SK-N-SH (cell line): Measurements from ENCODE around the gene HEMK1. TPM values are rescaled to one million over a fixed set of nuclear protein-coding genes. Genes with fewer than 3 reads are reported as not detected.

Source experiments
- CTCF ChIA-PET: fragments of 300-600, 350-600 bp; formaldehyde crosslinking; extraction: SDS; loops from one replicate; lab custom pipeline; 2021; lab: Yijun Ruan, JAX
- POLR2A ChIA-PET: fragments of 350-600 bp; sonication (Branson Sonifier 250); formaldehyde crosslinking; extraction: SDS; loops from one replicate; lab custom pipeline; 2020; ENCODE audit warnings: antibody characterized with exemption, inconsistent platforms; lab: Yijun Ruan, JAX
- DNase-seq: peaks from one replicate; pipeline ENCODE4 v3.0.0; 2012
- H2AFZ ChIP-seq: fragments of 200-600 bp; sonication (generic); 2 replicates; pipeline ENCODE4 v1.8.1; 2016; ENCODE audit warnings: antibody characterized with exemption, mild to moderate bottlenecking, low read depth
- H3F3A ChIP-seq: fragments of 200-600 bp; sonication (generic); replicated peaks from 2 replicates; pipeline ENCODE3; 2016; ENCODE audit warnings: antibody characterized with exemption, mild to moderate bottlenecking; ENCODE audit not compliant: insufficient read depth
- H3K27ac ChIP-seq, 2 experiments: fragments of 200-500 bp in 1 of 2; fragments of 200-600 bp in 1 of 2; sonication (Bioruptor generic) in 1 of 2; sonication (generic), shearing (Covaris generic) in 1 of 2; 2 replicates each; pipeline versions ENCODE4 v1.5.1 to v1.6.1; 2014 to 2016; ENCODE audit warnings: low read depth in 2 of 2, inconsistent platforms in 1 of 2, low read length in 1 of 2, mild to moderate bottlenecking in 1 of 2, mixed read lengths in 1 of 2
- H3K27me3 ChIP-seq: fragments of 200-600 bp; sonication (generic), shearing (Covaris generic); 2 replicates; pipeline ENCODE4 v1.6.1; 2016; ENCODE audit warnings: mixed run types; ENCODE audit not compliant: insufficient read depth
- H3K36me3 ChIP-seq, 2 experiments: fragments of 200-500 bp in 1 of 2; fragments of 200-600 bp in 1 of 2; sonication (Bioruptor generic) in 1 of 2; sonication (generic) in 1 of 2; replicated peaks in 1 of 2; 2 replicates each; pipeline versions ENCODE3 to v1.5.1; 2014 to 2016; ENCODE audit warnings: low read length in 1 of 2, mild to moderate bottlenecking in 1 of 2; ENCODE audit not compliant: insufficient read depth in 2 of 2, control insufficient read depth in 1 of 2
- H3K4me1 ChIP-seq, 2 experiments: fragments of 200-500 bp in 1 of 2; fragments of 200-600 bp in 1 of 2; sonication (Bioruptor generic) in 1 of 2; sonication (generic), shearing (Covaris generic) in 1 of 2; 2 replicates each; pipeline versions ENCODE4 v1.5.1 to v1.6.1; 2014 to 2016; ENCODE audit warnings: low read depth in 1 of 2, low read length in 1 of 2, mixed run types in 1 of 2; ENCODE audit not compliant: insufficient read depth in 2 of 2, control insufficient read depth in 1 of 2
- H3K4me2 ChIP-seq: fragments of 200-600 bp; sonication (generic), shearing (Covaris generic); 2 replicates; pipeline ENCODE4 v1.6.1; 2017; ENCODE audit warnings: mixed run types
- H3K4me3 ChIP-seq, 2 experiments: fragments of 200-500 bp in 1 of 2; fragments of 200-600 bp in 1 of 2; sonication (Bioruptor generic) in 1 of 2; sonication (generic), shearing (Covaris generic) in 1 of 2; 2 replicates each; pipeline versions ENCODE4 v1.5.1 to v1.8.1; 2014 to 2016; ENCODE audit warnings: low read depth in 2 of 2, inconsistent platforms in 1 of 2, low read length in 1 of 2, mild to moderate bottlenecking in 1 of 2, mixed read lengths in 1 of 2, moderate library complexity in 1 of 2
- H3K79me2 ChIP-seq: fragments of 200-600 bp; sonication (generic); 2 replicates; pipeline ENCODE4 v1.8.1; 2017; ENCODE audit warnings: mild to moderate bottlenecking; ENCODE audit not compliant: insufficient read depth
- H3K9ac ChIP-seq: fragments of 200-600 bp; sonication (generic); 2 replicates; pipeline ENCODE4 v1.6.1; 2017; ENCODE audit warnings: mixed run types
- H3K9me2 ChIP-seq: fragments of 200-600 bp; sonication (generic); 2 replicates; pipeline ENCODE4 v1.6.1; 2017; ENCODE audit warnings: mixed run types
- H3K9me3 ChIP-seq: fragments of 200-600 bp; sonication (generic); 2 replicates; pipeline ENCODE4 v1.6.1; 2017; ENCODE audit warnings: mixed run types, mild to moderate bottlenecking, moderate library complexity
- H4K20me1 ChIP-seq: fragments of 200-600 bp; sonication (generic); 2 replicates; pipeline ENCODE4 v1.6.1; 2017; ENCODE audit warnings: mild to moderate bottlenecking, mixed run types; ENCODE audit not compliant: insufficient read depth
- FOXM1 ChIP-seq: IDR thresholded peaks from 2 replicates; pipeline ENCODE4 v1.4.0; 2012; ENCODE audit warnings: low read depth, mild to moderate bottlenecking
- JUND ChIP-seq: IDR thresholded peaks from 2 replicates; pipeline ENCODE4 v1.4.0; 2012
- MXI1 ChIP-seq: IDR thresholded peaks from 2 replicates; pipeline ENCODE4 v1.6.1; 2012; ENCODE audit warnings: mild to moderate bottlenecking, low read depth, low read length, improper control_type of control experiment
- NFIC ChIP-seq: IDR thresholded peaks from 2 replicates; pipeline ENCODE4 v1.4.0; 2012; ENCODE audit warnings: borderline replicate concordance
- RXRA ChIP-seq: IDR thresholded peaks from 2 replicates; pipeline ENCODE4 v1.4.0; 2012; ENCODE audit warnings: low read depth, mild to moderate bottlenecking, borderline replicate concordance
- SIN3A ChIP-seq: IDR thresholded peaks from 2 replicates; pipeline ENCODE4 v1.6.1; 2012; ENCODE audit warnings: low read depth, mild to moderate bottlenecking, low read length, moderate library complexity, borderline replicate concordance
- TAF1 ChIP-seq: IDR thresholded peaks from 2 replicates; pipeline ENCODE4 v1.6.1; 2012; ENCODE audit warnings: low read depth, mild to moderate bottlenecking, low read length, moderate library complexity, borderline replicate concordance
- TCF12 ChIP-seq: IDR thresholded peaks from 2 replicates; pipeline ENCODE4 v1.4.0; 2012
- WGBS: methylation state at CpG from one replicate; pipeline ENCODE4 v1.1.6; 2017; ENCODE audit warnings: low lambda C conversion rate; 5-methylcytosine and 5-hydroxymethylcytosine counted together
- polyA plus RNA-seq, 3 experiments: library from polyadenylated mRNA; depleted of rRNA; stranded (reverse); fragments of >200 nt; gene quantifications; 2 replicates each; pipeline ENCODE4 v1.2.3, GENCODE V29; 2012
- TF ChIP-seq, protein P1 (sequence below): IDR thresholded peaks from 2 replicates; pipeline ENCODE4; 2012
- TF ChIP-seq, protein P2 (sequence below): IDR thresholded peaks from 2 replicates; pipeline ENCODE4 v1.4.0; 2012; ENCODE audit warnings: low read depth, borderline replicate concordance
- TF ChIP-seq, protein P3 (sequence below): fragments of 200-600 bp; sonication (generic); IDR thresholded peaks from 2 replicates; pipeline ENCODE4 v1.6.1; 2017; ENCODE audit warnings: antibody characterized with exemption, mild to moderate bottlenecking, moderate library complexity

Gene HEMK1
- polyA plus RNA-seq, 1 of the 3 experiments (the other 2 are of a cell fraction): 15.4 TPM

DNA sequence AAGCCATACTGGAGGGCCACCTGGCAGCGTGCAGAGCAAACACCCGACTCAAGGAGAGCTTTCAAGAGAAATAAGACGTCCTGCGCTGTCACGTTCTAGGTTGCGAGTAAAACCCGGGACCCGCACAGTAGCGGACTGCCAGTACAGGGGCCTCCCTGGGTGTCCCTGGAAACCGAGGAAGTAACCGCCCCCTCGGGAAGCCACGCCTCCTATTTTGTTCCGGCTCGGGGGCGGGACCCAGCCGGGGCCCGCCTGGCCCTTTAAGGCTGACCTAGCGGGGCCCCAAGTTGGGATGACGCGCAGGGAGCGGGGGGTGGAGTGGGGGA, 47.4 kb downstream of the HEMK1 start:
- Histone ChIP-seq H4K20me1 (no peaks in the 10 kb centered on the region), H3K27ac (peak overlapping the region; percentile 42 to 53; a peak in 3 of 4 replicates), H3K36me3 (no peaks in the 10 kb centered on the region), H3K9ac (peak overlapping the region; percentile 13; the same call in 1 of the 2 replicates), H3K4me1 (peaks cover 0 to 28% of the 10 kb centered on the region in 2 experiments; a peak in 1 of 4 replicates), H2AFZ (peak overlapping the region; percentile 98), H3K27me3 (no peaks in the 10 kb centered on the region), H3K79me2 (no peaks in the 10 kb centered on the region), H3F3A (peaks cover 7% of the 10 kb centered on the region), H3K9me2 (no peaks in the 10 kb centered on the region), H3K4me3 (peak overlapping the region; percentile 75 to 78), H3K9me3 (no peaks in the 10 kb centered on the region), H3K4me2 (peak overlapping the region; percentile 95)
- DNase-seq: peak; percentile 93
- WGBS: 0% methylated on average over 7 of the region's 22 CpGs
- TF ChIP-seq, protein P1, sequence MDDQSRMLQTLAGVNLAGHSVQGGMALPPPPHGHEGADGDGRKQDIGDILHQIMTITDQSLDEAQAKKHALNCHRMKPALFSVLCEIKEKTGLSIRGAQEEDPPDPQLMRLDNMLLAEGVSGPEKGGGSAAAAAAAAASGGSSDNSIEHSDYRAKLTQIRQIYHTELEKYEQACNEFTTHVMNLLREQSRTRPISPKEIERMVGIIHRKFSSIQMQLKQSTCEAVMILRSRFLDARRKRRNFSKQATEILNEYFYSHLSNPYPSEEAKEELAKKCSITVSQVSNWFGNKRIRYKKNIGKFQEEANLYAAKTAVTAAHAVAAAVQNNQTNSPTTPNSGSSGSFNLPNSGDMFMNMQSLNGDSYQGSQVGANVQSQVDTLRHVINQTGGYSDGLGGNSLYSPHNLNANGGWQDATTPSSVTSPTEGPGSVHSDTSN: no peak
- 0 out of 2 replicates have a peak, but pooled peaks have one; percentile 58 for TF ChIP-seq SIN3A
- ChIA-PET POLR2A (interaction anchor here (1.0 to 1.6 kb wide), 2 partner anchors 36 to 769 kb away, joined by 3 to 8 read pairs; partner anchors contain the start of gene MANF), CTCF (interaction anchor here (0.8 to 25.1 kb wide), 38 partner anchors 9 to 885 kb away, joined by 3 to 648 read pairs (median 5); partner anchors contain the start of genes C3orf18, DOCK3, HEMK1 and MANF)

DNA sequence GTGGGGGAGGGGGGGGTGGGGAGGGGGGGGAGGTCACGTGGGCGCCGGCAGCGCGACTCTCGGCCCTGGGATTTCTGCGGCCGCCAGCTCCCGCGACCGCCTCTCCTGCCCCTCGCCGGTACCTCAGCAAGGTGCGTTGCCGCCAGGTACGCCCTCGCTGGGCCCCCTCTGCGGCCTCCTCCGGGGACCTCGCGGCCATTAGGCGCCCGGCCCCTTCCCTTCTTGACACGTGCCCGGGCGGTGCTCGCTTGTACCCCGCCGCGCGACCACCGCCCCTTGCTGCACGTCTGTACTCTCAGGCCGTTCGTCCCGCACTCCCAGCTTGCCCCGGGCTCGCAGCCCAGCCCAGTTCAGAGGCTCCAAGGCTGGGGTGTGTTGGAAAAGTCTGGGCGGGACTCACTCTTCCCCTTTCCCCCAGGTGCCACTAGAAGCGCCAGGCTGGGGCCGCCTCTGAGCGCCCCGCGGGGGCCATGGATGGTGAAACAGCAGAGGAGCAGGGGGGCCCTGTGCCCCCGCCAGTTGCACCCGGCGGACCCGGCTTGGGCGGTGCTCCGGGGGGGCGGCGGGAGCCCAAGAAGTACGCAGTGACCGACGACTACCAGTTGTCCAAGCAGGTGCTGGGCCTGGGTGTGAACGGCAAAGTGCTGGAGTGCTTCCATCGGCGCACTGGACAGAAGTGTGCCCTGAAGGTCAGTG, 47.9 kb downstream of the HEMK1 start, which contains the start of gene MAPKAPK3:
MAPKAPK3 (plus strand) TSS at position 56 of the 696 bp plus-strand sequence; CDS start at position 471, 415 bp downstream.
- Histone ChIP-seq H3K9ac (peak within 1 kb of the TSS; percentile 85), H3K36me3 (no peaks in the 10 kb centered on the region), H3K4me3 (peak within 1 kb of the TSS; percentile 75 to 80), H3K4me2 (peak within 1 kb of the TSS; percentile 95), H3F3A (peaks cover 7% of the 10 kb centered on the region), H4K20me1 (no peaks in the 10 kb centered on the region), H2AFZ (peak within 1 kb of the TSS; percentile 98), H3K79me2 (no peaks in the 10 kb centered on the region), H3K9me3 (no peaks in the 10 kb centered on the region), H3K27me3 (no peaks in the 10 kb centered on the region), H3K9me2 (no peaks in the 10 kb centered on the region), H3K4me1 (peaks cover 0 to 27% of the 10 kb centered on the region in 2 experiments; a peak in 1 of 4 replicates)
- DNase-seq: no peak
- WGBS: 2% methylated on average over 9 of the region's 58 CpGs
- ChIA-PET CTCF (interaction anchor here (0.9 to 25.1 kb wide), 24 partner anchors 14 to 817 kb away, joined by 3 to 648 read pairs (median 10); partner anchors contain the start of genes C3orf18, DOCK3, HEMK1 and MANF), POLR2A (interaction anchor here (1.0 to 1.6 kb wide), 2 partner anchors 35 to 768 kb away, joined by 3 to 8 read pairs; partner anchors contain the start of gene MANF)
- TF ChIP-seq, protein P2, sequence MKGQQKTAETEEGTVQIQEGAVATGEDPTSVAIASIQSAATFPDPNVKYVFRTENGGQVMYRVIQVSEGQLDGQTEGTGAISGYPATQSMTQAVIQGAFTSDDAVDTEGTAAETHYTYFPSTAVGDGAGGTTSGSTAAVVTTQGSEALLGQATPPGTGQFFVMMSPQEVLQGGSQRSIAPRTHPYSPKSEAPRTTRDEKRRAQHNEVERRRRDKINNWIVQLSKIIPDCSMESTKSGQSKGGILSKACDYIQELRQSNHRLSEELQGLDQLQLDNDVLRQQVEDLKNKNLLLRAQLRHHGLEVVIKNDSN: peak; percentile 83
- TF ChIP-seq TAF1 (no peak), TCF12 (no peak), SIN3A (0 out of 2 replicates have a peak, but pooled peaks have one; percentile 17), RXRA (no peak), NFIC (no peak), FOXM1 (no peak), MXI1 (0 out of 2 replicates have a peak, but pooled peaks have one; percentile 26), JUND (no peak)
- TF ChIP-seq, protein P3, sequence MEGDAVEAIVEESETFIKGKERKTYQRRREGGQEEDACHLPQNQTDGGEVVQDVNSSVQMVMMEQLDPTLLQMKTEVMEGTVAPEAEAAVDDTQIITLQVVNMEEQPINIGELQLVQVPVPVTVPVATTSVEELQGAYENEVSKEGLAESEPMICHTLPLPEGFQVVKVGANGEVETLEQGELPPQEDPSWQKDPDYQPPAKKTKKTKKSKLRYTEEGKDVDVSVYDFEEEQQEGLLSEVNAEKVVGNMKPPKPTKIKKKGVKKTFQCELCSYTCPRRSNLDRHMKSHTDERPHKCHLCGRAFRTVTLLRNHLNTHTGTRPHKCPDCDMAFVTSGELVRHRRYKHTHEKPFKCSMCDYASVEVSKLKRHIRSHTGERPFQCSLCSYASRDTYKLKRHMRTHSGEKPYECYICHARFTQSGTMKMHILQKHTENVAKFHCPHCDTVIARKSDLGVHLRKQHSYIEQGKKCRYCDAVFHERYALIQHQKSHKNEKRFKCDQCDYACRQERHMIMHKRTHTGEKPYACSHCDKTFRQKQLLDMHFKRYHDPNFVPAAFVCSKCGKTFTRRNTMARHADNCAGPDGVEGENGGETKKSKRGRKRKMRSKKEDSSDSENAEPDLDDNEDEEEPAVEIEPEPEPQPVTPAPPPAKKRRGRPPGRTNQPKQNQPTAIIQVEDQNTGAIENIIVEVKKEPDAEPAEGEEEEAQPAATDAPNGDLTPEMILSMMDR: no peak; the same call in 1 of the 2 replicates
- TF ChIP-seq, all 33 proteins: peak for 3
- H3K27ac ChIP-seq: peak within 1 kb of the TSS; percentile 42 to 53; a peak in 3 of 4 replicates
